ENCODE measurements around the gene CLDN34. TPM values are rescaled to one million over a fixed set of nuclear protein-coding genes. Genes with fewer than 3 reads are reported as not detected.
A peak's percentile ranks its signal among the peaks of the same experiment; 100 is the strongest.

CLDN34 gene
- total and polyA plus RNA-seq, 4 donors = 0.36 TPM; not detected in 3

- Histone ChIP-seq H3K36me3 (ENCODE audit: control insufficient read depth in 1 of 2, insufficient read depth in 2 of 2, low read length in 1 of 2) (no peaks in the 10 kb centered on the region), H3K4me1 (ENCODE audit: control insufficient read depth in 1 of 2, insufficient read depth in 2 of 2, low read length in 2 of 2) (no peaks in the 10 kb centered on the region), H3K9me3 (ENCODE audit: control insufficient read depth, low read length) (no peaks in the 10 kb centered on the region), H3K27me3 (ENCODE audit: control insufficient read depth in 1 of 2, insufficient read depth in 2 of 2, low read length in 1 of 2) (no peaks in the 10 kb centered on the region), H3K4me3 (ENCODE audit: low read length in 2 of 2) (no peak overlapping the region), H3K27ac (ENCODE audit: low read depth in 1 of 2, low read length in 2 of 2) (no peak overlapping the region)
- intact Hi-C loops (cut with DNase I) = no loop called here
- ATAC-seq (ENCODE audit: low FRiP score) (no peak), DNase-seq (no peak)
- WGBS, 2 donors = 34 to 37% methylated on average over 1 of the region's 1 CpG
Observed at GRCh38 chrX:9988762-9989161, 21.6 kb downstream of the CLDN34 start.

- Histone ChIP-seq H3K36me3 (ENCODE audit: control insufficient read depth in 1 of 2, insufficient read depth in 2 of 2, low read length in 1 of 2) (no peaks in the 10 kb centered on the region), H3K27me3 (ENCODE audit: control insufficient read depth in 1 of 2, insufficient read depth in 2 of 2, low read length in 1 of 2) (no peaks in the 10 kb centered on the region), H3K4me3 (ENCODE audit: low read length in 2 of 2) (no peak overlapping the region), H3K9me3 (ENCODE audit: control insufficient read depth, low read length) (no peaks in the 10 kb centered on the region), H3K27ac (ENCODE audit: low read depth in 1 of 2, low read length in 2 of 2) (no peak overlapping the region), H3K4me1 (ENCODE audit: control insufficient read depth in 1 of 2, insufficient read depth in 2 of 2, low read length in 2 of 2) (no peaks in the 10 kb centered on the region)
- WGBS, 2 donors = 88 to 97% methylated on average over 28 of the region's 28 CpGs
- DNase-seq (no peak), ATAC-seq (ENCODE audit: low FRiP score) (peak; percentile 20)
- intact Hi-C loops (cut with DNase I) = loop anchor here in 1 of 2 donors (10.0 kb wide), 1 partner anchor 107 kb away; no protein-coding TSS in a partner anchor
Observed at GRCh38 chrX:9992061-9992460, 24.9 kb downstream of the CLDN34 start.

DNA sequence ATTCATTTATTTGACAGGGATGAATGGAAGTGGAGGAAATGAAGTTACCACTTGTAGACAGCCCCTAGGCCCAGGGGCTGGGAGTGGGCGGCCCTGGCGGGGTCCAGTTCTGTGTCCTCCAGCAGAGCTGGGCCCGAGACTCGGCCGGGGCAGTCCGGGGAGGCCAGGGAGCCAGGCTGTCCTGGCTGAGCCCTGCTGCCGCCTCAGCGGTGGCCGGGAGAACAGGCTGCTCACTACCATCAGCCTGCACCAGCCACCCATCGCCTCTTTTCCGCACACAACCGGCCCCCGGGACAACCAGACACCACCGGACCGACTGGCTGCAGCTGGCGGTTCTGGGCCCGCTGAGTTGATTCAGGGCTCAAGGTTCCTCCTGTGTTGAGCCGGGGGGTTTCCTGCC lies 25.6 kb downstream of the CLDN34 start:
- ATAC-seq (ENCODE audit: low FRiP score) (no peak), DNase-seq (no peak)
- Histone ChIP-seq H3K4me1 (ENCODE audit: control insufficient read depth in 1 of 2, insufficient read depth in 2 of 2, low read length in 2 of 2) (no peaks in the 10 kb centered on the region), H3K4me3 (ENCODE audit: low read length in 2 of 2) (no peak overlapping the region), H3K27me3 (ENCODE audit: control insufficient read depth in 1 of 2, insufficient read depth in 2 of 2, low read length in 1 of 2) (no peaks in the 10 kb centered on the region), H3K9me3 (ENCODE audit: control insufficient read depth, low read length) (no peaks in the 10 kb centered on the region), H3K36me3 (ENCODE audit: control insufficient read depth in 1 of 2, insufficient read depth in 2 of 2, low read length in 1 of 2) (no peaks in the 10 kb centered on the region), H3K27ac (ENCODE audit: low read depth in 1 of 2, low read length in 2 of 2) (no peak overlapping the region)
- intact Hi-C loops (cut with DNase I) = loop anchor here in 1 of 2 donors (10.0 kb wide), 1 partner anchor 108 kb away; no protein-coding TSS in a partner anchor
- whole genome bisulfite sequencing, 2 donors = 94 to 97% methylated on average over 16 to 18 of the region's 18 CpGs

- WGBS, 2 donors = 14 to 21% methylated on average over 18 of the region's 18 CpGs
- DNase-seq (peak; percentile 88 to 95), ATAC-seq (ENCODE audit: low FRiP score) (peak; percentile 94)
- Histone ChIP-seq H3K27ac (ENCODE audit: low read depth in 1 of 2, low read length in 2 of 2) (no peak overlapping the region), H3K27me3 (ENCODE audit: control insufficient read depth in 1 of 2, insufficient read depth in 2 of 2, low read length in 1 of 2) (no peaks in the 10 kb centered on the region), H3K4me3 (ENCODE audit: low read length in 2 of 2) (no peak overlapping the region), H3K4me1 (ENCODE audit: control insufficient read depth in 1 of 2, insufficient read depth in 2 of 2, low read length in 2 of 2) (no peaks in the 10 kb centered on the region), H3K9me3 (ENCODE audit: control insufficient read depth, low read length) (no peaks in the 10 kb centered on the region), H3K36me3 (ENCODE audit: control insufficient read depth in 1 of 2, insufficient read depth in 2 of 2, low read length in 1 of 2) (no peaks in the 10 kb centered on the region)
- intact Hi-C loops (cut with DNase I) = loop anchor here (2.0 to 10.0 kb wide), 2 partner anchors 111 to 123 kb away; no protein-coding TSS in a partner anchor
Observed at GRCh38 chrX:9995855-9996339, 28.7 kb downstream of the CLDN34 start.

- Histone ChIP-seq H3K4me1 (ENCODE audit: control insufficient read depth in 1 of 2, insufficient read depth in 2 of 2, low read length in 2 of 2) (no peaks in the 10 kb centered on the region), H3K9me3 (ENCODE audit: control insufficient read depth, low read length) (no peaks in the 10 kb centered on the region), H3K27me3 (ENCODE audit: control insufficient read depth in 1 of 2, insufficient read depth in 2 of 2, low read length in 1 of 2) (no peaks in the 10 kb centered on the region), H3K27ac (ENCODE audit: low read depth in 1 of 2, low read length in 2 of 2) (no peak overlapping the region), H3K4me3 (ENCODE audit: low read length in 2 of 2) (no peak overlapping the region), H3K36me3 (ENCODE audit: control insufficient read depth in 1 of 2, insufficient read depth in 2 of 2, low read length in 1 of 2) (no peaks in the 10 kb centered on the region)
- intact Hi-C loops (cut with DNase I) = loop anchor here (1.0 to 10.0 kb wide), 3 partner anchors 112 to 122 kb away; no protein-coding TSS in a partner anchor
- DNase-seq (no peak), ATAC-seq (ENCODE audit: low FRiP score) (no peak)
- WGBS, 2 donors = 91 to 93% methylated on average over 9 of the region's 9 CpGs
Observed at GRCh38 chrX:9997041-9997440, 29.9 kb downstream of the CLDN34 start.

DNA sequence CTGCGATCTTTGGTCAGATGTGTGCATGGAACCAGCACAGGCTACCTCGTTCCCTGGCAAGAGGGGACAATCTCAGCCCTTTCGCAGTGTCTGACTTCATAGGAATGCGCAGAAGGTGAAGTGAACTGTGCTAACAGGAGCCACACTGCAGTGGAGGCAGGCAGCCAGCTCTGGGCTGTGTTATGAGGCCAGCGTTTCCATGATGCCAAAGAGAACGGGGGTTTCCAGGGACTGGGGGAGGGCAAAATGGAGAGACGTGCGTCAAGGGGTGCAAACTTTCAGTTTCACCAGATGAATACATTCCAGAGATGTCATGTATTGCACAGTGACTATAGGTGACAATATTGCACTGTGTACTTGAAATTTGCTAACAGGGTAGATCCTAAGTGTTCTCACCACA lies 30.4 kb downstream of the CLDN34 start:
- WGBS, 2 donors = 68 to 82% methylated on average over 8 of the region's 8 CpGs
- intact Hi-C loops (cut with DNase I) = loop anchor here (1.0 to 10.0 kb wide), 3 partner anchors 113 to 122 kb away; no protein-coding TSS in a partner anchor
- no peak for ATAC-seq (ENCODE audit: low FRiP score)

DNA sequence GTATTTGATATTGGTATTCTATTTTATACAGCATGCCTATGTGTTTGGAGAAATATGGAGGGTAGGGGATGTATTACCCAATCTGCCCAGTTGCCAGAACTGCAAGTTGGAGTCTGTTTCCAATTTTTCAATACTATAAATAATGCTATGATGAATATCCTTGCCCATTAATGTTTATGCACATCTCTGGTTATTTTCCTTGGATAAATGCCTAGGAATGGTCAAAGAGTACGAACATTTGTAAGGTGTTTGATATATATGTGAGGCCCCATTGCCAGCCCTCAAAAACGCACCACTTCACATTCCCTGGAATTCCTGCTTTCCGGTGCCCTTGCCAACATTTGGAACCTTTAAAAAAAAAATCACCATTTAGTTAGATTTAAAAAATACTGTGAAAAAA lies 34.3 kb downstream of the CLDN34 start:
- no peaks in the 10 kb centered on the region for H3K36me3 ChIP-seq (ENCODE audit: control insufficient read depth in 1 of 2, insufficient read depth in 2 of 2, low read length in 1 of 2)
- DNase-seq (no peak), ATAC-seq (ENCODE audit: low FRiP score) (no peak)
- no peak overlapping the region for H3K27ac ChIP-seq (ENCODE audit: low read depth in 1 of 2, low read length in 2 of 2)
- intact Hi-C loops (cut with DNase I) = no loop called here
- H3K4me1 ChIP-seq (ENCODE audit: control insufficient read depth in 1 of 2, insufficient read depth in 2 of 2, low read length in 2 of 2) = no peaks in the 10 kb centered on the region
- no peak overlapping the region for H3K4me3 ChIP-seq (ENCODE audit: low read length in 2 of 2)
- H3K27me3 ChIP-seq (ENCODE audit: control insufficient read depth in 1 of 2, insufficient read depth in 2 of 2, low read length in 1 of 2) = no peaks in the 10 kb centered on the region
- WGBS, 2 donors = 19 to 23% methylated on average over 3 of the region's 3 CpGs
- no peaks in the 10 kb centered on the region for H3K9me3 ChIP-seq (ENCODE audit: control insufficient read depth, low read length)

More for the DNA sequence above, 30.4 kb downstream of the CLDN34 start:
- Histone ChIP-seq H3K9me3 (ENCODE audit: control insufficient read depth, low read length) (no peaks in the 10 kb centered on the region), H3K27me3 (ENCODE audit: control insufficient read depth in 1 of 2, insufficient read depth in 2 of 2, low read length in 1 of 2) (no peaks in the 10 kb centered on the region), H3K4me3 (ENCODE audit: low read length in 2 of 2) (no peak overlapping the region), H3K27ac (ENCODE audit: low read depth in 1 of 2, low read length in 2 of 2) (no peak overlapping the region), H3K36me3 (ENCODE audit: control insufficient read depth in 1 of 2, insufficient read depth in 2 of 2, low read length in 1 of 2) (no peaks in the 10 kb centered on the region), H3K4me1 (ENCODE audit: control insufficient read depth in 1 of 2, insufficient read depth in 2 of 2, low read length in 2 of 2) (no peaks in the 10 kb centered on the region)
- no peak for DNase-seq

DNA sequence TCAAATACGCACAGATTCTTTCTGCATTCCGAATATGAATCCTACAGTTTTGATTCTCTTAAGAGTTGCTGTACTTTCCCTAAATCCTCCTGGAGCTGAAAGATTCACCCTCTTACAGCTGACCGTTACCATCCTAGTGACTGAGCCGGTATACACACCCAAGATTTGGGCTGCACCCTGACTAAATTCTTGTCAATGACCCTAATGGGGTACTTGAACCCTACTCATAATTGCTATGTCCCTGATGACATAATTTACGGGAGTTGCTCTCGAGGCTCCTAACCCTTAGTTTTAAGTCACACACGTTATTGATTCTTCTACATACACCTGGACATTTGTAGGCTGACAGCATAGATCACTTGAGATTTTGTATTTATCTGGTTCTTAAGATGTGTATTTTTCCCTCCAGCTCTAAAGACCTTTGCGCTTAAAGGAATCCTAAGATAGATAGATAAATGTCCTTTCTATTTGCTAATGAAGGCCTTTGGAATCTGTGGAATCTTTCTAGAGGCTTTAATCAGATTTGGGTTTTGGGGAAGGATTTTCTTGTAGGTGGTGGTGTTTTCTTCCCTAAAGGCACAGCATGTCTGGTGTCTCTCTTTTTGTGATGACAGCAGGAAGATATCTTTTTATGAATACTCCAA lies 37.8 kb downstream of the CLDN34 start:
- DNase-seq = no peak

DNA sequence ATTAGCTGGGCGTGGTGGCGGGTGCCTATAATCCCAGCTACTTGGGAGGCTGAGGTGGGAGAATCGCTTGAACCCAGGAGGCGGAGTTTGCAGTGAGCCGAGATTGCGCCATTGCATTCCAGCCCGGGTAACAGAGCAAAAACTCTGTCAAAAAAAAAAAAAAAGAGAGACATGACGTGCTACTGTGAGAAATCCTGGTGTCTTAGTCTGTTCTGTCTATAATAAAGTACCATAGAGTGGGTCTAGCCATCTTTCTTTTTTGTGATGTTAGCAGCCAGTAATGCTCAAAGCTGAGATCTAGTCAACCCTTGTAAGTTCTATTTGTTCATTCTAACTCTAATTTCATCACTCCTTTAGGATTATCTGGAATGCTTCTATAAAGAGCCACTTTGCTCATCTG lies 38.9 kb downstream of the CLDN34 start:
- no peak for DNase-seq
- H3K27me3 ChIP-seq (ENCODE audit: control insufficient read depth in 1 of 2, insufficient read depth in 2 of 2, low read length in 1 of 2) = no peaks in the 10 kb centered on the region
- ATAC-seq (ENCODE audit: low FRiP score) = no peak
- 86 to 94% methylated on average over 8 of the region's 8 CpGs for WGBS, 2 donors
- no peaks in the 10 kb centered on the region for H3K36me3 ChIP-seq (ENCODE audit: control insufficient read depth in 1 of 2, insufficient read depth in 2 of 2, low read length in 1 of 2)
- H3K9me3 ChIP-seq (ENCODE audit: control insufficient read depth, low read length) = no peaks in the 10 kb centered on the region
- intact Hi-C loops (cut with DNase I) = no loop called here
- no peak overlapping the region for H3K4me3 ChIP-seq (ENCODE audit: low read length in 2 of 2)
- H3K4me1 ChIP-seq (ENCODE audit: control insufficient read depth in 1 of 2, insufficient read depth in 2 of 2, low read length in 2 of 2) = no peaks in the 10 kb centered on the region
- H3K27ac ChIP-seq (ENCODE audit: low read depth in 1 of 2, low read length in 2 of 2) = no peak overlapping the region

More for the DNA sequence above, 37.8 kb downstream of the CLDN34 start:
- no peaks in the 10 kb centered on the region for H3K9me3 ChIP-seq (ENCODE audit: control insufficient read depth, low read length)
- intact Hi-C loops (cut with DNase I) = no loop called here
- 86 to 96% methylated on average over 8 of the region's 8 CpGs for WGBS, 2 donors
- no peak for ATAC-seq (ENCODE audit: low FRiP score)
- no peaks in the 10 kb centered on the region for H3K4me1 ChIP-seq (ENCODE audit: control insufficient read depth in 1 of 2, insufficient read depth in 2 of 2, low read length in 2 of 2)
- H3K36me3 ChIP-seq (ENCODE audit: control insufficient read depth in 1 of 2, insufficient read depth in 2 of 2, low read length in 1 of 2) = no peaks in the 10 kb centered on the region
- H3K27me3 ChIP-seq (ENCODE audit: control insufficient read depth in 1 of 2, insufficient read depth in 2 of 2, low read length in 1 of 2) = no peaks in the 10 kb centered on the region
- H3K4me3 ChIP-seq (ENCODE audit: low read length in 2 of 2) = no peak overlapping the region
- H3K27ac ChIP-seq (ENCODE audit: low read depth in 1 of 2, low read length in 2 of 2) = no peak overlapping the region

All from aorta (tissue), 5 donors.